IPS-NIHi7 (cell line): ENCODE results near the gene DCHS1.

Experiments
- DNase-seq: peaks from one replicate; pipeline ENCODE4 v3.0.0; 2012; ENCODE audit warnings: mixed read lengths; ENCODE audit errors: extremely low spot score

The DCHS1 gene

DNA sequence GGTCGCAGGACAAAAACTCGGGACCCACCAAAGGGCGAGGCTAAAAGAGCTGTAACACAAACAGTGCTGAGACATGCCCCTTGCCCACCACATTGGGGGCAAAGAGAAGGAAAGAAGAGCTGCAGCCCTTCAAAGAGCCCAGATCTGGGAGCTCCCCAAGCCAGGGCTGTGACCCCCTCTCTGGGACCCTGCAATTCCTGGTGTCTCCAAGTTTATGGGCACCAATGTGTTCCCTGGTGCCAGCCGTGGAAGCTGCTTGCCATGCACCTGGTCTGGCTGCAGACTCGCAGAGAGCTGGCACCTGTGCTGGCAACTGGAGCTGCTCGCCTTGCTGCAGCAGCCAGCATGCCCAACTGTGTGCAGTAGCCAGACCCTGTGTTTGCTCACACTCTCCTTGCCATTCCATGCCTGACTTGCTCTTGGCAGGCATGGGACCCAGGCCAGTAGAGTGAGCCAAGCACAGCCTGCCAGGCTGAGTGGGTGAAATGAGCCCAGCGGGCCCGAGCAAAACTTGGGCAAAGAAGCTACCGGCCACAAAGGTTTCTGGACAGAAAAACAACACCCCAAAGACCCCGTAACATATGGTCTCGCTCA is 68.2 kb downstream of the DCHS1 start:
- no peak for DNase-seq

DNA sequence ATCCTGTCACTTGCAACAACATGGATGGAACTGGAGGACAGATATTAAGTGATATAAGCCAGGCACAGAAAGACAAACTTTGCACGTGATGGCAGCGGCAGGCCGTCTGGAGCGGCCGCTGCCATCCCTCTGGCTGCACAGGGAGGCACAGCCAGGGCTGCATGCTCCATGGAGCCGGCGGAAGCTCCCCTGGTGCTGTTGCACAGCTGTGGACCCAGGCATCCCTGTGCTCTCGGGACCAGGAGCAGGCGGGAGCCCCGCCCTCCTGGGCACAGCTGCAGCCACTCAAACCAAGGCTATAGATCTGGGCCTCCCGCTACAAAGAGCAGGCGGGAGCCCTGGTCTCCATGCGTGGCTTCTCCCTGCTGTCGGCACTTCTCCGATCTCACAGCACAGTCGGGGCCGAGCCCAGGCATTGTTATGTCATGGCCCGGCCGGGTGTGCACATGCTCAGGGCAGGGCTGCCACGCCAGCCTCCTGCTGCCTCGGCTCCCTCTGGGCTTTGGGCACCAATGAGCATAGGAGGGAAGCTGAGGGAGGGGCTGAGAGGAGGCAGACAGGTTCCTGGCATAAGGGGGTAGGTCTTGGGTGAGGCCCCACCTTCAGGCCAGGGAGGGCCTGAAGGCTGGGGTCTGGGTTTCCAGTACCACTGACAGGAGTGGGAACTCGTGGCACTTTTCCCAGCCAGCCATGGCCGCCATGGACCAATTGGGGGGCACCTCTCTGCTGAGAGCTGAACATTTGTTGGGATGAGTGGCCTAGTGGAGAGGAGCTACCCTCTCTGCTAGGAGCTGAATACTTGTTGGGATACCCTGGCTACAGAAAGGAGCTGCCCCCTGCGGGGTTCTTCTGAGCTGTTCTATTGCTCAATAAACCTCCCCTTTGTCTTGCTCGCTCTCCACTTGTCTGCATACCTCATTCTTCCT is 68.9 kb downstream of the DCHS1 start:
- no peak for DNase-seq

DNA sequence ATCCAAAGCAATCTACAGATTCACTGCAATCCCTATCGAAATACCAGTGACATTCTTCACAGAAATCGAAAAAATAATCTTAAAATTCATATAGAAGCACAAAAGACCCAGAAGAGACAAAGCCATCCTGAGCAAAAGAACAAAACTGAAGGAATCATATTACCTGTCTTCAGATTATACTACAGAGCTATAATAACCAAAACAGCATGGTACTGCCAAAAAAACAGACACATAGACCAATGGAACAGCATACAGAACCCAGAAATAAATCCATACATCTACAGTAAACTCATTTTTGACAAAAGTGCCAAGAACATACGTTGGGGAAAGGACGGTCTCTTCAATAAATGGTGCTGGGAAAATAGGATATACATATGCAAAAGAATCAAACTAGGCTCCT is 71.1 kb downstream of the DCHS1 start:
- DNase-seq: no peak

DNA sequence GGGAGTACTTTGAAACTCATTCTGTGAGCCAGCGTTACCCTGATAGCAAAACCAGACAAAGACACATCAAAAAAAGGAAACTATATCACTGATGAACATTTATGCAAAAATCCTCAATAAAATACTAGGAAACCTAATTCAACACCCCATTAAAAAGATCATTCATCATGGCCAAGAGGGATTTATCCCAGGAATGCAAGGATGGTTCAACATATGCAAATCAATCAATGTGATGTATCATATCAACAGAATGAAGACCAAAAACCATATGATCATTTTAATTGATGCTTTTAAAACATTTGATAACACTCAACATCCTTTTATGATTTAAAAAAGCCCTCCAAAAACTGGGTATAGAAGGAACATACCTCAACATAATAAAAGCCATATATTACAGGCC is 72.0 kb downstream of the DCHS1 start:
- no peak for DNase-seq

DNA sequence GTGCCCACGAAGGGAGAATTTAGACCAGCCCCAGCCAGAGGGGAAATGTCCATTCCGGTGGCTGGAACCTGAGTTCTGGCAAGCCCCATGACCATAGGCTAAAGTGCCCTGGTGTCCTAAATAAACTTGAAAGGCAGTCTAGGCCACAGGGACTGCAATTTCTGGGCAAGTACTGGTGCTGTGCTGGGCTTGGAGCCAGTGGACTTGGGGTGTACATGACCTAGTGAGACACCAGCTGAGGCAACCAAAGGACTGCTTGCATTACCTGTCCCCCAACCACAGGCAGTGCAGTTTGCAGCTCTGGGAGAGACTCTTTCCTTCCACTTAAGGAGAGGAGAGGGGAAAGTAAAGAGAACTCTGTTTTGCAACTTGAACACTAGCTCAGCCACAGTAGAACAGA is 75.9 kb downstream of the DCHS1 start:
- DNase-seq: no peak

DNA sequence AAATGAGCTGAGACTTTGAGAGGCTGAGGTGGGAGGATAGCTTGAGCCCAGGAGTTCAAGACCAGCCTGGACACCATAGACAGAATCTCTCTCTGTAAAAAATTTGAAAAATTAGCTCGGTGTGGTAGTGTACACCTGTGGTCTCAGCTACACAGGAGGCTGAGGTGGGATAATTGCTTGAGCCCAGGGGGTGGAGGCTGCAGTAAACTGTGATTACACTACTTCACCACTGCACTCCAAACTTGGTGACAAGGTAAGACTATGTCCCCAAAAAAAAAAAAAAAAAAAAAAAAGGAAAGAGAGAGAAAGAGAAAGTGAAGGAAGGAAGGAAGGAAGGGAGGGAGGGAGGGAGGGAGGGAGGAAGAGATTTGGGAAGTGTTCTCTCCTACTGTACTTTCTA is 77.5 kb downstream of the DCHS1 start:
- no peak for DNase-seq

DNA sequence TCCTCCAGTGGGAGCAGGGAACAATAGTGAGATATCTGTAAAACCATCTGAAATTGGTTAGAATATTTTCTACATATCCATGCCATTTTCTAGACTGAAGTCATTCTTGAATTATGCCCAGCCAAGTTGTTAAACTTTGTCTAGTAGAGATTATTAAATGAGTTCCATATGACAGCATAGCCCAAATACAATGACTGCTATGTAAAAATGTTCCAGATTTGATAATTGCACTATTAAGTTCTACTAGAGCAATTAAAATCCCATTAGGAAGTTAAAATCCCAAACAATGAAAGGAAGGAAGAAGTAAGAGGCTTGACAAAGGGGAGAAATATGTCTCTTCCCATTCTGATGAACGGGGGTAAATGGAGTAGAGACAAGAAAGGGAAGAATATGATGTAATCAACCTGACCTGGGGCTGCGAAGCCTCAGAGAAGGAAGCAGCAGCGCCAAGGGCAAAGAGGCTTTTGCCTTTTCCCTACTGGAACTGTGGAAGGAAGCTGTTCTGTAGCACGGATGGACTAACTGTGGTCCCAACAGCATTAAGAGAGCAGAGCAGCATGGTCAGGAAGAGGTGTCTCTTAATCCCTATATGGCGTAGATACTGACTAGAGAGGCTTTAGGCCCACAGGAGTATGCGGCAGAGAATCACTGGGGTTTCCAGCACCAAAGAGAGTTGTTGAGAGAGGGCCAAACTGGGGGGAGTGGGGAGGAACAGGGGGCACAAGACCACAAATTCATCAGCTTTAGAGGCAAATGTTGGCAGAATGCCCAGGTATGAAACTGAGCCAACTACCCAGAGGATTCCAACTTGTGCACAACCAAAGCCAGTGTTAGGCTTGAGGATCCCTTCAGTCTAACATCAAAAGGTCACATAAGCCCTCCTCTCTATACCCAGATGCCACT is 78.9 kb downstream of the DCHS1 start:
- peak; percentile 9 for DNase-seq

DNA sequence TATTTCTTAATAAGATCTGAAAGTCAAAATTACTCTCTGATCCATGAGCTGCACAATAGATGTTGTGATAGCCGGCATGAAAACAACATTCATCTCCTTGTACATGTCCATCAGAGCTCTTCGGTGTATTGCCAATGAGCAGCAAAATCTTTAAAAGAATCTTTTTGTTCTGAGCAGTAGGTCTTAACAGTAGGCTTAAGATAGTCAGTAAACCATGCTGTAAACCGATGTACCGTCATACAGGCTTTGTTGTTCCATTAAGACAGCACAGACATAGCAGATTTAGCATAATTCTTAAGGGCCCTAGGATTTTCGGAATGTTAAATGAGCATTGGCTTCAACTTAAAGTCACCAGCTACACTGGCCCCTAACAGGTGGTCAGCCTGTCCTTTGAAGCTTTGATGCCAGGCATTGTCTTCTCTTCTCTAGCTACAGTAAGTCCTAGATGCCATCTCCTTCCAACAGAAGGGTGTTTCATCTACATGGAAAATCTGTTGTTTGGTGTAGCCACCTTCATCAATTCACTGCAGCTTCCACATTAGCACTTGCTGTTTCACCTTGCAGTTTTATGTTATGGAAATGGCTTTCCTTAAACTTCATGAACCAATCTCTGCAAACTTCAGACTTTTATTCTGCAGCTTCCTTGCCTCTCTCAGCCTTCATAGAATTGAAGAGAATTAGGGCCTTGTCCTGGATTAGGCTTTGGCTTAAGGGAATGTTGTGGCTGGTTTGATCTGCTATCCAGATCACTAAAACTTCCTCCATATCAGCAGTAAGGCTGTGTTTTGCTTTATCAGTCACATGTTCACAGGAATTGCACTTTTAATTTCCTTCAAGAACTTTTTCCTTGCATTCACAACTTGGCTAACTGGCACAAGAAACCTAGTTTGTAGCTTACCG is 80.5 kb downstream of the DCHS1 start:
- DNase-seq: no peak

DNA sequence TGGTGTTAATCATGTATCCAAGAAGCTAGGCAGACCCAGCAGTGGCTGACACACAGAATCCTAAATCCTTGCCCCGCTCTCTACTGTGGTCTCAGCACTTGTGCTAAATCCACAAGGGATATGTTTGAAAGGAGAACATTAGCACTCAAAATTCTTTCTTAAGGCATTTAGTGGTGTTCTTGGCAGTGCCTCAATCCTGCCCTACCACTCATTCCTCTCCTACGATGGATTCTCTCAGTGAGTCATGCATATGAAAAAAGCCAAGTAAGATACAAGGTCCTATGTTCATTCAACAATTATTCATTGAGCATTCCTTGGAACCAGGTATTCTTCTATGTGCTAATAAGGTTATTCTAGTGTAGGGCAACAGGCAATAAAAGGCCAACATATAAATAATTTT is 83.4 kb downstream of the DCHS1 start:
- DNase-seq: no peak

DNA sequence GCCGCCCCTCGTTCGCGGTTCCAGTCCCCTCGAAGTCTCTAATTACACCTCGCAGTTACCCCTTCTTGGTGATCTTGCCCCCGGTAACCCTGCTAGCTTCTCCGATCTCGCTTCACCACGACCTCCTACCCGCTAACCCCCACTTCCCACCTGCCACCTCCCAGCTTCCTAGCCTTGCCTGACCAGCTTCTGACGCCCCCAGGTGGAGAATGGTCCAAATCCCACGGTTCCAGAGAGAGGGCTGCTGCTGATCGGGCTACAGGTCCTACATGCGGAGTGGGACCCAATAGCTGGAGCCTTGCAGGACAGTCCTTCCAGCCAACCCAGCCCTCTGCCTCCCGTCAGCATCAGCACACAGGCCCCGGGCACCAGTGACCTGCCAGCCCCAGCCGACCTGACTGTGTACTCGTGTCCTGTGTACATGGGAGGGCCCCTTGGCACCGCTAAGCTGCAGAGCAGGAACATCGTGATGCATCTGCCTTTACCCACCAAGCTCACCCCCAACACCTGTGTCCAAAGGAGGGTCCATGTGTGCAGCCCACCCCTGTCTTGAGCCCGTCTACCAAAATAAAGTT is 84.1 kb downstream of the DCHS1 start:
- DNase-seq: peak; percentile 38
